ENCODE measurements around the gene FAM72B. TPM values are rescaled to one million over a fixed set of nuclear protein-coding genes. Genes with fewer than 3 reads are reported as not detected.
"Not testable (repeated sequence)": the region's sequence is repeated elsewhere in the genome, so short reads cannot be mapped to it uniquely, and the experiment has no call there.

The FAM72B gene
- total RNA-seq (1 to 10 TPM in 1 of 2 donors, under 1 TPM in 1; 0.78 to 1.1 TPM), polyA plus RNA-seq (under 1 TPM in 1 of 2 donors, not detected in 1; 0.23 TPM)
- long read RNA-seq, donor 1, partial matches to known transcripts = 0 of 1 reads
- long read RNA-seq, donor 1, other reads (novel, unspliced or antisense) = 1 of 1 reads
- long read RNA-seq, donor 2 = 0 reads

GRCh38 chr1:121184290-121185127, at the start of gene FAM72B, which contains the start of gene SRGAP2C:
FAM72B (minus strand) TSS chr1:121184340; CDS start chr1:121183489, 851 bp downstream.
SRGAP2C (plus strand) TSS chr1:121184975; CDS start chr1:121187447, 2,472 bp downstream.
- H3K36me3 ChIP-seq (ENCODE audit: control insufficient read depth in 1 of 2, insufficient read depth in 2 of 2, low read length in 1 of 2); H3K4me3 ChIP-seq (ENCODE audit: low read length in 2 of 2); H3K27me3 ChIP-seq (ENCODE audit: control insufficient read depth in 1 of 2, insufficient read depth in 2 of 2, low read length in 1 of 2); H3K9me3 ChIP-seq (ENCODE audit: control insufficient read depth, low read length); intact Hi-C loops (cut with DNase I); H3K4me1 ChIP-seq (ENCODE audit: control insufficient read depth in 1 of 2, insufficient read depth in 2 of 2, low read length in 2 of 2): not testable (repeated sequence)
- H3K27ac ChIP-seq (ENCODE audit: low read depth in 1 of 2, low read length in 2 of 2) = peak within 1 kb of the TSS in 1 of 2 donors; percentile 40
- peak; percentile 93 for ATAC-seq (ENCODE audit: low FRiP score)
- 0 to 1% methylated on average over 26 to 40 of the region's 54 CpGs for WGBS, 2 donors
- peak; percentile 95 to 96 for DNase-seq

GRCh38 chr1:121232445-121233125, 48.4 kb upstream of the FAM72B start:
- 41 to 56% methylated on average over 1 of the region's 4 CpGs for WGBS, 2 donors
- H3K9me3 ChIP-seq (ENCODE audit: control insufficient read depth, low read length); H3K27ac ChIP-seq (ENCODE audit: low read depth in 1 of 2, low read length in 2 of 2); ATAC-seq (ENCODE audit: low FRiP score); intact Hi-C loops (cut with DNase I); H3K27me3 ChIP-seq (ENCODE audit: control insufficient read depth in 1 of 2, insufficient read depth in 2 of 2, low read length in 1 of 2); H3K4me1 ChIP-seq (ENCODE audit: control insufficient read depth in 1 of 2, insufficient read depth in 2 of 2, low read length in 2 of 2); DNase-seq; H3K4me3 ChIP-seq (ENCODE audit: low read length in 2 of 2); H3K36me3 ChIP-seq (ENCODE audit: control insufficient read depth in 1 of 2, insufficient read depth in 2 of 2, low read length in 1 of 2): not testable (repeated sequence)

GRCh38 chr1:121230636-121231035, 46.5 kb upstream of the FAM72B start:
- H3K27ac ChIP-seq (ENCODE audit: low read depth in 1 of 2, low read length in 2 of 2); DNase-seq; H3K4me3 ChIP-seq (ENCODE audit: low read length in 2 of 2); H3K4me1 ChIP-seq (ENCODE audit: control insufficient read depth in 1 of 2, insufficient read depth in 2 of 2, low read length in 2 of 2); H3K36me3 ChIP-seq (ENCODE audit: control insufficient read depth in 1 of 2, insufficient read depth in 2 of 2, low read length in 1 of 2); ATAC-seq (ENCODE audit: low FRiP score); intact Hi-C loops (cut with DNase I); H3K9me3 ChIP-seq (ENCODE audit: control insufficient read depth, low read length); H3K27me3 ChIP-seq (ENCODE audit: control insufficient read depth in 1 of 2, insufficient read depth in 2 of 2, low read length in 1 of 2): not testable (repeated sequence)
- 47 to 53% methylated on average over 1 of the region's 4 CpGs for WGBS, 2 donors

- H3K4me3 ChIP-seq (ENCODE audit: low read length in 2 of 2); H3K4me1 ChIP-seq (ENCODE audit: control insufficient read depth in 1 of 2, insufficient read depth in 2 of 2, low read length in 2 of 2); H3K36me3 ChIP-seq (ENCODE audit: control insufficient read depth in 1 of 2, insufficient read depth in 2 of 2, low read length in 1 of 2); H3K27me3 ChIP-seq (ENCODE audit: control insufficient read depth in 1 of 2, insufficient read depth in 2 of 2, low read length in 1 of 2); ATAC-seq (ENCODE audit: low FRiP score); H3K27ac ChIP-seq (ENCODE audit: low read depth in 1 of 2, low read length in 2 of 2); H3K9me3 ChIP-seq (ENCODE audit: control insufficient read depth, low read length); intact Hi-C loops (cut with DNase I); DNase-seq: not testable (repeated sequence)
- WGBS, 2 donors = 26 to 92% methylated on average over 1 to 4 of the region's 9 CpGs
Observed at GRCh38 chr1:121227544-121228330, 43.6 kb upstream of the FAM72B start.

- WGBS, 2 donors = 80 to 92% methylated on average over 1 of the region's 2 CpGs
Observed at GRCh38 chr1:121226925-121227324, 42.8 kb upstream of the FAM72B start.

GRCh38 chr1:121226295-121226904, 42.3 kb upstream of the FAM72B start:
- H3K9me3 ChIP-seq (ENCODE audit: control insufficient read depth, low read length); ATAC-seq (ENCODE audit: low FRiP score); H3K27me3 ChIP-seq (ENCODE audit: control insufficient read depth in 1 of 2, insufficient read depth in 2 of 2, low read length in 1 of 2); H3K4me1 ChIP-seq (ENCODE audit: control insufficient read depth in 1 of 2, insufficient read depth in 2 of 2, low read length in 2 of 2); H3K27ac ChIP-seq (ENCODE audit: low read depth in 1 of 2, low read length in 2 of 2); H3K36me3 ChIP-seq (ENCODE audit: control insufficient read depth in 1 of 2, insufficient read depth in 2 of 2, low read length in 1 of 2); intact Hi-C loops (cut with DNase I); DNase-seq; H3K4me3 ChIP-seq (ENCODE audit: low read length in 2 of 2): not testable (repeated sequence)
- 87 to 91% methylated on average over 2 of the region's 4 CpGs for WGBS, 2 donors

More at GRCh38 chr1:121226925-121227324, 42.8 kb upstream of the FAM72B start:
- ATAC-seq (ENCODE audit: low FRiP score); H3K27me3 ChIP-seq (ENCODE audit: control insufficient read depth in 1 of 2, insufficient read depth in 2 of 2, low read length in 1 of 2); H3K27ac ChIP-seq (ENCODE audit: low read depth in 1 of 2, low read length in 2 of 2); H3K36me3 ChIP-seq (ENCODE audit: control insufficient read depth in 1 of 2, insufficient read depth in 2 of 2, low read length in 1 of 2); intact Hi-C loops (cut with DNase I); DNase-seq; H3K4me1 ChIP-seq (ENCODE audit: control insufficient read depth in 1 of 2, insufficient read depth in 2 of 2, low read length in 2 of 2); H3K4me3 ChIP-seq (ENCODE audit: low read length in 2 of 2); H3K9me3 ChIP-seq (ENCODE audit: control insufficient read depth, low read length): not testable (repeated sequence)

GRCh38 chr1:121224714-121225113, 40.6 kb upstream of the FAM72B start:
- H3K4me3 ChIP-seq (ENCODE audit: low read length in 2 of 2); H3K4me1 ChIP-seq (ENCODE audit: control insufficient read depth in 1 of 2, insufficient read depth in 2 of 2, low read length in 2 of 2); intact Hi-C loops (cut with DNase I); DNase-seq; H3K27ac ChIP-seq (ENCODE audit: low read depth in 1 of 2, low read length in 2 of 2); H3K36me3 ChIP-seq (ENCODE audit: control insufficient read depth in 1 of 2, insufficient read depth in 2 of 2, low read length in 1 of 2); H3K9me3 ChIP-seq (ENCODE audit: control insufficient read depth, low read length); H3K27me3 ChIP-seq (ENCODE audit: control insufficient read depth in 1 of 2, insufficient read depth in 2 of 2, low read length in 1 of 2): not testable (repeated sequence)
- peak; percentile 63 for ATAC-seq (ENCODE audit: low FRiP score)
- WGBS, 2 donors = 25 to 26% methylated on average over 3 of the region's 4 CpGs

- WGBS, 2 donors = 55 to 63% methylated on average over 1 of the region's 1 CpG
- H3K36me3 ChIP-seq (ENCODE audit: control insufficient read depth in 1 of 2, insufficient read depth in 2 of 2, low read length in 1 of 2); H3K4me1 ChIP-seq (ENCODE audit: control insufficient read depth in 1 of 2, insufficient read depth in 2 of 2, low read length in 2 of 2); intact Hi-C loops (cut with DNase I); DNase-seq; ATAC-seq (ENCODE audit: low FRiP score); H3K9me3 ChIP-seq (ENCODE audit: control insufficient read depth, low read length); H3K4me3 ChIP-seq (ENCODE audit: low read length in 2 of 2); H3K27me3 ChIP-seq (ENCODE audit: control insufficient read depth in 1 of 2, insufficient read depth in 2 of 2, low read length in 1 of 2); H3K27ac ChIP-seq (ENCODE audit: low read depth in 1 of 2, low read length in 2 of 2): not testable (repeated sequence)
Observed at GRCh38 chr1:121221770-121222169, 37.6 kb upstream of the FAM72B start.
